H1 (cell line): ENCODE results near the gene DPEP2NB. TPM values are rescaled to one million over a fixed set of nuclear protein-coding genes. Genes with fewer than 3 reads are reported as not detected.

ENCODE experiments used
- CTCF ChIA-PET: fragments of 300-600 bp; sonication (Branson Sonifier 250); formaldehyde crosslinking; loops from one replicate; lab custom pipeline; 2021; ENCODE audit not compliant: partially characterized antibody; lab: Charles Lee
- POLR2A ChIA-PET: fragments of 300-600 bp; sonication (Branson Sonifier 250); formaldehyde crosslinking; loops from one replicate; lab custom pipeline; 2021; ENCODE audit warnings: inconsistent platforms; ENCODE audit not compliant: partially characterized antibody; lab: Charles Lee
- DNase-seq, 2 experiments: peaks; one replicate each; pipeline versions ENCODE4 v3.0.0 to v3.0.0-alpha.2; 2010 to 2022; ENCODE audit warnings: low spot score in 2 of 2, low read depth in 1 of 2, mixed read lengths in 1 of 2
- FAIRE-seq: peaks from 2 replicates; lab custom pipeline; 2011; peaks lifted over from hg19 to GRCh38; lab: Jason Lieb, UNC
- H2AFZ ChIP-seq: 2 replicates; pipeline ENCODE4 v1.8.1; 2012; ENCODE audit warnings: low read length, inconsistent platforms
- H2AK5ac ChIP-seq: 2 replicates; pipeline ENCODE4 v1.6.1; 2013; ENCODE audit warnings: low read depth, low read length
- H2BK120ac ChIP-seq: replicated peaks from 2 replicates; pipeline ENCODE3; 2013; ENCODE audit warnings: low read depth, low read length, inconsistent platforms
- H2BK12ac ChIP-seq: 2 replicates; pipeline ENCODE4 v1.6.1; 2013; ENCODE audit warnings: low read depth, low read length
- H2BK15ac ChIP-seq: 2 replicates; pipeline ENCODE4 v1.6.1; 2013; ENCODE audit warnings: low read length
- H2BK20ac ChIP-seq: 2 replicates; pipeline ENCODE4 v1.6.1; 2013; ENCODE audit warnings: low read length
- H2BK5ac ChIP-seq: 2 replicates; pipeline ENCODE4 v1.6.1; 2013; ENCODE audit warnings: low read depth, low read length
- H3K14ac ChIP-seq: 2 replicates; pipeline ENCODE4 v1.6.1; 2013; ENCODE audit warnings: inconsistent platforms; ENCODE audit not compliant: insufficient read length
- H3K18ac ChIP-seq: 2 replicates; pipeline ENCODE4 v1.6.1; 2013; ENCODE audit warnings: low read length; ENCODE audit errors: extremely low read depth
- H3K23ac ChIP-seq: 2 replicates; pipeline ENCODE4 v1.6.1; 2013; ENCODE audit warnings: inconsistent platforms; ENCODE audit not compliant: insufficient read length
- H3K23me2 ChIP-seq: 2 replicates; pipeline ENCODE4 v1.6.1; 2013; ENCODE audit warnings: low read depth, low read length
- H3K27ac ChIP-seq: 2 replicates; pipeline ENCODE4 v1.6.1; 2011; ENCODE audit warnings: low read depth, low read length, inconsistent platforms
- H3K27me3 ChIP-seq, 4 experiments: replicated peaks in 1 of 4; 1 replicate in 1 of 4; 2 replicates in 3 of 4; pipeline versions ENCODE4 v1.6.1 to v1.8.1; 2011 to 2013; ENCODE audit warnings: low read length in 3 of 4, mild to moderate bottlenecking in 3 of 4, inconsistent platforms in 2 of 4, mixed read lengths in 2 of 4, moderate library complexity in 1 of 4; ENCODE audit not compliant: control insufficient read depth in 3 of 4, insufficient read depth in 3 of 4; ENCODE audit errors: extremely low read depth in 1 of 4
- H3K36me3 ChIP-seq, 4 experiments: 2 replicates each; pipeline versions ENCODE4 v1.6.1 to v1.8.1; 2011 to 2013; ENCODE audit warnings: mild to moderate bottlenecking in 4 of 4, low read length in 3 of 4, moderate library complexity in 2 of 4, control low read depth in 1 of 4, inconsistent platforms in 1 of 4; ENCODE audit not compliant: insufficient read depth in 4 of 4, control insufficient read depth in 2 of 4
- H3K4ac ChIP-seq: replicated peaks from 2 replicates; pipeline ENCODE3; 2013; ENCODE audit warnings: low read length, low read depth, mixed read lengths, inconsistent platforms; ENCODE audit not compliant: insufficient read length
- H3K4me1 ChIP-seq, 4 experiments: replicated peaks in 1 of 4; 1 replicate in 1 of 4; 2 replicates in 3 of 4; pipeline versions ENCODE4 v1.6.1 to v1.8.1; 2011 to 2013; ENCODE audit warnings: low read length in 3 of 4, inconsistent platforms in 2 of 4, mixed read lengths in 1 of 4; ENCODE audit not compliant: insufficient read depth in 4 of 4, control insufficient read depth in 3 of 4
- H3K4me2 ChIP-seq, 2 experiments: 2 replicates each; pipeline versions ENCODE4 v1.6.1 to v1.8.1; 2011 to 2013; ENCODE audit warnings: low read depth in 2 of 2, low read length in 2 of 2, control low read depth in 1 of 2, inconsistent platforms in 1 of 2, mild to moderate bottlenecking in 1 of 2; ENCODE audit not compliant: insufficient read depth in 1 of 2
- H3K4me3 ChIP-seq, 4 experiments: fragments of 200-600, 300-600 bp in 1 of 4; sonication (generic), shearing (Covaris generic), sonication (Bioruptor Twin) in 1 of 4; 2 replicates each; pipeline versions ENCODE4 v1.5.1 to v1.8.1; 2011 to 2016; ENCODE audit warnings: low read length in 4 of 4, low read depth in 3 of 4, control low read depth in 2 of 4, inconsistent platforms in 2 of 4, mild to moderate bottlenecking in 2 of 4, mixed read lengths in 1 of 4, moderate library complexity in 1 of 4; ENCODE audit not compliant: insufficient read depth in 2 of 4; ENCODE audit errors: extremely low read depth in 1 of 4
- H3K56ac ChIP-seq: replicated peaks from 2 replicates; pipeline ENCODE3; 2013; ENCODE audit warnings: low read depth, mild to moderate bottlenecking, mixed read lengths, low read length, inconsistent platforms; ENCODE audit not compliant: insufficient read length
- H3K79me1 ChIP-seq: 2 replicates; pipeline ENCODE4 v1.6.1; 2013; ENCODE audit warnings: low read depth, low read length, control low read depth
- H3K79me2 ChIP-seq, 2 experiments: 2 replicates each; pipeline versions ENCODE4 v1.6.1 to v1.8.1; 2012 to 2013; ENCODE audit warnings: low read length in 2 of 2, mild to moderate bottlenecking in 2 of 2, inconsistent platforms in 1 of 2; ENCODE audit not compliant: insufficient read depth in 2 of 2, control insufficient read depth in 1 of 2
- H3K9ac ChIP-seq, 4 experiments: replicated peaks in 1 of 4; 1 replicate in 1 of 4; 2 replicates in 3 of 4; pipeline versions ENCODE4 v1.6.1 to v1.8.1; 2011 to 2013; ENCODE audit warnings: low read depth in 3 of 4, low read length in 3 of 4, control low read depth in 2 of 4, mild to moderate bottlenecking in 2 of 4, moderate library complexity in 2 of 4, inconsistent platforms in 1 of 4; ENCODE audit errors: extremely low read depth in 1 of 4
- H3K9me3 ChIP-seq, 2 experiments: 2 replicates each; pipeline versions ENCODE4 v1.6.1 to v1.8.1; 2012 to 2013; ENCODE audit warnings: mild to moderate bottlenecking in 2 of 2, moderate library complexity in 2 of 2, control low read depth in 1 of 2, inconsistent platforms in 1 of 2, low read depth in 1 of 2, low read length in 1 of 2, mixed read lengths in 1 of 2; ENCODE audit not compliant: insufficient read depth in 2 of 2
- H4K20me1 ChIP-seq, 2 experiments: replicated peaks in 1 of 2; 2 replicates each; pipeline versions ENCODE3 to v1.8.1; 2011 to 2013; ENCODE audit warnings: inconsistent platforms in 2 of 2, low read length in 2 of 2, mild to moderate bottlenecking in 1 of 2; ENCODE audit not compliant: insufficient read depth in 2 of 2, control insufficient read depth in 1 of 2
- H4K5ac ChIP-seq: 2 replicates; pipeline ENCODE4 v1.6.1; 2013; ENCODE audit warnings: low read length, low read depth, mixed read lengths, inconsistent platforms; ENCODE audit not compliant: insufficient read length
- H4K8ac ChIP-seq: 2 replicates; pipeline ENCODE4 v1.8.0; 2013; ENCODE audit warnings: mild to moderate bottlenecking, moderate library complexity, low read length, inconsistent platforms; ENCODE audit not compliant: insufficient read depth; ENCODE audit errors: extremely low read depth
- H4K91ac ChIP-seq: replicated peaks from 2 replicates; pipeline ENCODE3; 2013; ENCODE audit warnings: low read length, mixed read lengths, inconsistent platforms; ENCODE audit not compliant: insufficient read length
- POLR2A ChIP-seq, 2 experiments: IDR thresholded peaks; 1 replicate in 1 of 2; 2 replicates in 1 of 2; pipeline ENCODE4 v1.6.1; 2011; ENCODE audit warnings: low read depth in 2 of 2, low read length in 2 of 2, mild to moderate bottlenecking in 2 of 2; ENCODE audit errors: control extremely low read depth in 1 of 2
- SIN3A ChIP-seq, 2 experiments: IDR thresholded peaks in 1 of 2; conservative IDR thresholded peaks in 1 of 2; 2 replicates each; pipeline ENCODE4 v1.6.1; 2011 to 2012; ENCODE audit warnings: low read length in 2 of 2, improper control_type of control experiment in 1 of 2, low read depth in 1 of 2, mild to moderate bottlenecking in 1 of 2
- WGBS, 2 experiments: shearing (Covaris generic) in 1 of 2; methylation state at CpG; one replicate each; pipeline versions ENCODE4 v1.1.6 to v1.1.7; 2013 to 2015; ENCODE audit warnings: low lambda C conversion rate in 2 of 2, mixed read lengths in 2 of 2, inconsistent platforms in 1 of 2, low coverage in 1 of 2, missing lambda C conversion rate in 1 of 2; ENCODE audit not compliant: insufficient replicate concordance in 2 of 2, insufficient coverage in 1 of 2, insufficient read length in 1 of 2; ENCODE audit errors: extremely low coverage in 1 of 2, missing lambda C conversion rate in 1 of 2; 5-methylcytosine and 5-hydroxymethylcytosine counted together
- polyA plus RNA-seq, 7 experiments: library from polyadenylated mRNA; depleted of rRNA in 3 of 7; stranded (reverse) in 5 of 7; unstranded in 2 of 7; fragments of >200 nt in 5 of 7; fragments of 200-250 nt in 2 of 7; gene quantifications; 1 replicate in 5 of 7; 2 replicates in 1 of 7; 4 replicates in 1 of 7; pipeline versions ENCODE4 v1.2.1 to v1.2.3, GENCODE V29; 2011 to 2013; ENCODE audit warnings: missing spikeins in 2 of 7, mixed read lengths in 2 of 7
- total RNA-seq: library from RNA; stranded (reverse); fragmentation: NEBNext Ultra II Directional; extraction: Animal tissue kit (Norgen Biotek cat#: 25700); gene quantifications from 2 replicates; pipeline ENCODE4 v1.2.1, GENCODE V29; 2021

Gene DPEP2NB
- total and polyA plus RNA-seq, 2 of the 8 experiments (the other 6 are each of a cell fraction or from before 2014, with no cell fraction given): not detected

DNA sequence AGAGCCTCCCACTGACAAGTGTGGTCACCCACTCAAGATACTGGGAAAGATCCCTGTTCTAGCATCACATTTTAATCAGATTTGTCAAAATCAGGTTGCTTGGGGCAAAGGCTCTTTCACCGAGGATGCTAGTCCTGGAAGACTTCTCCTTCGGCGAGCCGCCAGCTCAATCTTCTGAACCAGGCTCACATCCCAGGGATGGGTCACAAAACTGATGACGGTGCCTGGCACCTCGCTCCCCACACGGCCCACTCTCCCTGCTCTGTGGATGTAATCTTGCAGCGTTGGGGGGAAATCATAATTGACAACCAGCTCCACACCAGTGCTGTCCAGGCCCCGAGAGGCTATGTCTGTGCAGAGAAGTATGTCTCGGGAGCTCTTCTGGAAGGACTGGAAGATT is 5.8 kb upstream of the DPEP2NB start:
- Histone ChIP-seq H4K20me1 (peaks cover 0 to 3% of the 10 kb centered on the region in 2 experiments), H3K9me3 (no peaks in the 10 kb centered on the region), H2AK5ac (no peak overlapping the region), H2BK20ac (no peak overlapping the region), H2BK15ac (no peak overlapping the region), H3K23ac (no peak overlapping the region), H4K91ac (no peak overlapping the region), H2BK120ac (no peak overlapping the region), H3K4me3 (peak overlapping the region in 2 of 4 experiments; percentile 89 to 99; a peak in 4 of 8 replicates), H3K56ac (no peak overlapping the region), H4K8ac (peak overlapping the region; percentile 36; the same call in 1 of the 2 replicates), H3K23me2 (peaks cover 12% of the 10 kb centered on the region), H3K18ac (no peak overlapping the region), H3K27me3 (no peaks in the 10 kb centered on the region), H3K36me3 (peaks cover 0 to 5% (median 1%) of the 10 kb centered on the region in 4 experiments; a peak in 4 of 8 replicates), H3K4me2 (peak overlapping the region; percentile 72 to 94; a peak in 3 of 4 replicates), H3K4me1 (peaks cover 0 to 8% (median 5%) of the 10 kb centered on the region in 4 experiments; a peak in 5 of 7 replicates), H3K79me2 (peaks cover 0 to 27% of the 10 kb centered on the region in 2 experiments; a peak in 2 of 4 replicates), H3K27ac (no peak overlapping the region), H3K9ac (peak overlapping the region in 2 of 4 experiments; percentile 5 to 28; a peak in 2 of 7 replicates), H2BK5ac (no peak overlapping the region), H4K5ac (no peak overlapping the region), H3K79me1 (peaks cover 6% of the 10 kb centered on the region), H2AFZ (no peak overlapping the region), H3K14ac (no peak overlapping the region), H3K4ac (no peak overlapping the region), H2BK12ac (no peak overlapping the region)
- POLR2A ChIA-PET: interaction anchor here (0.7 to 4.1 kb wide), 16 partner anchors 9 to 361 kb away, joined by 3 to 28 read pairs (median 8); partner anchors contain the start of genes ACD, DPEP2, NFATC3 and SLC12A4
- DNase-seq: no peak
- no peak for FAIRE-seq
- 92% methylated on average over 10 of the region's 10 CpGs; no CpG with 5 or more reads in 1 of the 2 experiments for WGBS, 2 experiments
- CTCF ChIA-PET: interaction anchor here (1.1 to 3.2 kb wide), 4 partner anchors 19 to 44 kb away, joined by 3 to 18 read pairs (median 10); partner anchors contain the start of gene DPEP2
- 0 out of 3 replicates have a peak, but pooled peaks of 1 of the 2 experiments have one; percentile 14 for TF ChIP-seq POLR2A (IDR thresholded peaks at IDR 0.05; ENCODE audit: control extremely low read depth in 1 of 2, low read depth in 2 of 2, low read length in 2 of 2)
- no peak for TF ChIP-seq SIN3A (conservative IDR thresholded peaks at IDR 0.05 in 1 of 2, IDR thresholded peaks at IDR 0.05 in 1 of 2; ENCODE audit: low read depth in 1 of 2, low read length in 2 of 2)
